Non-pigmented ciliary epithelial cell (primary cell): ENCODE results near the gene TTC39C.

ENCODE experiments used
- DNase-seq: peaks from one replicate; pipeline ENCODE4 v3.0.0-alpha.2; 2010; ENCODE audit warnings: low read depth

Gene TTC39C

DNA sequence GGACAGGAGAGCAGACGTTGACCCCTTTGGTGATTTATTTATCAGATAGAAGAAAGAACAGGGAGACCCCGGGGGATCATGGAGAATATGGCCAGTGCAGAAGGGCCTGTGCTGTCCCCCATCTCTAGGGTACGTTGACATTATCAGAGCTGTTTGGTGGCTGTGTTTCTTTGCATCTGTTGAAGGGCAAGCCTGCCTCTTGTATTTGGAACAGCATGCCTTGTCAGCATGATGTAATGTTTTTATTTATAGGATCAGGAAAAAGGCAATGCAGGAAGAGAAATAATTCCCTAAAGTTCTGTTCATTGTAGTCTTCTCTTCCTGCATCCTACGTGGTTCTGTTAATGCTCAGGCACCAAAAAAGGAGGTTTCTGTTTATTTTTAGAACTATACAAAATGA is 74.5 kb downstream of the TTC39C start:
- DNase-seq, result no peak

DNA sequence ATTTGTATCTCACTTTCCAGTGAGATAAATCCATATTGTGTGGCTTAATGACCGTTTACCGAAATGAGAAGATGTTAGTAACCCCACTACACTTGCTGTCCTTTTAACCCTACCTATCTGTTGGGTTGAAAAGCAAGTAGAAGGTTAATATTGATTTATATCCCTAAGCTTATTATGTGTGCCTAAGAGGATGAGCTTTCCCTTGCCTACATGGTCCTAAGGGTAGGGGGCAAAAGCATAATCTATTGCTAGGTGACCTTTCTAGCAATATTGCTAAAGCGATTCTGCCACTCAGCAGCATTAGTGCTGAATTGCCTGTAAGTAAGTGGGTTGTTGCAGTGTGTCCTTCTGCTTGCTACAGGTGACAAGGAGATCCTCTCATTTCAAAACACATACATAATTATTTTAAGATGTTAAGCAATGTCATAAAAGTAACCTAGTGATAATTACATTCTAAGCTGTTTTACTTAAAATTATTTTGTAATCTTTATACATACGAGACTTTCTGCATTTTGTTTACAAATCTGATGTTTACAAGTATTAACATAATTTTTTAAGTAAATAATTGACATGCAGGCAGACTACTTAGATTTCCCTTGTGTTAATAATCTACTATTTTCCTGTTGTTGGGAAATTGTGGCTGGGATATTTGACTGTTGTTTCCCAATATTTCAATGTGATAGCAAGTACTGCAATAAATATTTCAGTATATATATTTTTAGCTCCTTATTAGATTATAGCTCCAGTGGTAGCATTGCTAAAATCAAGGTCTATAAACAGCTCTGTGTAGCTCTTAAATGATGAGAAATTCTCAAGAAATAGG is 75.2 kb downstream of the TTC39C start:
- DNase-seq, result no peak

DNA sequence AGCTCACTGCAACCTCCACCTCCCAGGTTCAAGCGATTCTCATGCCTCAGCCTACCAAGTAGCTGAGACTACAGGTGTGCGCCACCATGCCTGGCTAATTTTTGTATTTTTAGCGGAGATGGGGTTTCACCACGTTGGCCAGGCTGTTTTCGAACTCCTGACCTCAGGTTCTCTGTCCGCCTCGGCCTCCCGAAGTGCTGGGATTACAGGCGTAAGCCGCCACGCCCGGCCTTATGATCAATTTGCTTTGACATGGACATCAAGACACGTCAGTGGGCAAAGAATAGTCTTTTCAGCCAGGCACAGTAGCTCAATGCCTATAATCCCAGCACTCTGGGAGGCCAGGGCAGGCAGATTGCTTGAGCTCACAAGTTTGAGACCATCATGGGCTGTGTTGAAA is 76.3 kb downstream of the TTC39C start:
- DNase-seq, result no peak

DNA sequence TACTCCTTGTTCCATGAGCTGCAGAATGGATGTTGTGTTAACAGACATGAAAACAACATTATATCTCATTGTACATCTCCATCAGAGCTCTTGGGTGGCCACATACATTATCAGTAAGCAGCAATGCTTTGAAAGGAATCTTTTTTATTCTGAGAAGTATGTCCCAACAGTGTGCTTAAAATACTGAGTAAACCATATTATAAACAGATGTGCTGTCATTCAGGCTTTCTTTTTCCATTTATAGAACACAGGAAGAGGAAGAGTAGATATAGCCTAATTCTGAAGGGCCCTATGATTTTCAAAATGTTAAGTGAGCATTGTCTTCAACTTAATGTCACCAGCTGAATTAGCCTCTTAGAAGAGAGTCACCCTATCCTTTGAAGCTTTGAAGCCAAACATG is 80.0 kb downstream of the TTC39C start:
- DNase-seq, result no peak

DNA sequence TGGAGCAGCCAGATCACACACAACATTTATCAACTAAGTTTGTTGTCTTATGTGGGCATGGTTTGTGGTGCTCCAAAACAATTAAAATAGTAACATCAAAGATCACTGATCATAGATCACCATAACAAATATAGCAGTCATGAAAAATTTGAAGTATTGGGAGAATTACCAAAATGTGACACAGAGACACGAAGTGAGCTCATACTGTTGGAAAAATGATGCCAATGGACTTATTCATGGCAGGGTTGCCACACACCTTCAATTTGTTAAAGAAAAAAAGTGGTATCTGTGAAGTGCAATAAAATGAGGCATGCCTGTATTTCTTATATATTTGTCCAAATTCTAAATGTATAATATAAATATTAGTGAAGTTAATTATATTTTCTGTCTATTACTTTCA is 81.4 kb downstream of the TTC39C start:
- no peak for DNase-seq

DNA sequence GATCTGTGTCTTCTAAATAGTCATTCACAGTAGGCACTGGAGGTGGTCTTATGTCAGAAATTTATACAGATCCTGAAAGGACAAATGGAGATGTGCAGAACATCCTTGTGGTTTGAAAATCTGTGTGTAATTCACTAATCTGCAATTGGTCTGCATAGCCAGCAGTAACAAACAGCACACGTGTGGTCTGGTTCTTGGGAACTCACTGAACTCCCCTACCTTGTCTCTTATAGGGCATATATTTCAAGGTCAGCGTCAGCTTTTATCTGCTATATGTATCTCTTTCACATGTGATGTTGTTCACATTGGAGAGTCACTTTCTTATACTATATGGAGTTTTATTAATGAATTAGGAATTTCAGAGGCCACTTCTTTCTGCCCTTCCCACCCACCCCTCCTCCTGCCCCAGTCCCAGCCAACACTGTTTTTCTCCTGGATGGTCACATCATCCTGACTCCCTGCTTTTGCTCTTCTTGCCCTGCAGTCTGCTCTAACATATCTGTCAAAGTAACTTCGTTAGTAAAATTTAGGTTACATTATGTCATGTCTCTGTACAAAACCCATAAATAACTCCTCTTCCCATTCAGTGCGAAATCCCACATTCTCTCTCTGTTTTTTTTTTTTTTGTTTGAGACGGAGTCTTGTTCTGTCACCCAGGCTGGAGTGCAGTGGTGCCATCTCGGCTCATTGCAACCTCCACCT is 88.9 kb downstream of the TTC39C start:
- DNase-seq, result no peak

DNA sequence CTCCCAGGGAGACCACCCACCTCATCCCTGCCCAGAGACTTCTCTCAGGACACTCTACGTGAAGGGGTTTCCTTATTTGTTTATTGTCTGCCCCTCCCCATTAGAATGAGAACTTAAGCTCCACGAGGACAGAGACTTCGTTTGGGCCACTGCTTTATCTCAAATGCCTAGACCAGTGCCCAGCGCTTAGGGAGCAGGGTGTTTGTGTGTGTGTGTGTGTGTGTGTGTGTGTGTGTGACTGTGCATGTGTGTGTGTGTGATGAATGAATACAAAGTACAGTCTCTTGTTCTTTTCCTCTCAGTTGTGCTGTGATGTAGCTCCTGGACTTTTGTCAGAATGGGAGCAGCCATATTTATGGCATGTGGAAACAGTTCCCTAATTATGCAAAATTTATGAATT is 89.9 kb downstream of the TTC39C start:
- DNase-seq, result no peak

DNA sequence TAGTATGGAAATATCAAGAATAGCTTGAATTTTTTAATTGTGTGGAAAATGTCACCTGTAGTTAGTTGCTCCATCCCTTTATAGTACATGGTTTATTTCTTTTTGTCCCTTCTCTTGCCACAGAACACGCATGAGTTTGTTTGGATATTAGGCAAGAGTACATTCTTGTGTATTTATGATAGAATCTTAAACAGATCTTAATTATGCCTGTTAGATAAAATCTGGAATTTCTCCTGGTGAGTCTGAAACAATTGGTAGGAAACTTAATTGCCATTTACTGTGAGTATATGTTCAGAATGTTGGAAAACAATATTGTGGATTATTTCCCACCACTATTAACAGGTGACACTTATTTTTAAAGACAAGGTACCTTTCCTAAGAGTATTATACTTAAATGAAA is 94.1 kb downstream of the TTC39C start:
- DNase-seq, result no peak

DNA sequence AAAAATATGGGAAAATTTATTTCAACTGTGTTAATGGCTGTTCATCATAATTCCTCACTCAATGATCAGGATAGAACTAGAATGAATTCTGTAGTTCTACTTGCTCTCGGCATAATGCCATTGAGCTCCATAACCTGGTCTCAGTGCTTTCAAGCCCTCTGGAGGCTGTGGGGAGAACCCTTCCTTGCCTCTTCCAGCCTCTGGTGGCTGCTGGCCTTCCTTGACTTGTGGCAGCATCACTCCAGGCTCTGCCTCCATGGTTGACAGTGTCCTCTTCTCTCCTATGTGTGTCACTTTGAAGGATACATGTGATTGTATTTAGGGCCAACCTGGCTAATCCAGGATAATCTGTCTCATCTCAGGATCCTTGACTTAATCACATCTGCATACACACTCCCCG is 97.4 kb downstream of the TTC39C start:
- DNase-seq, result no peak

DNA sequence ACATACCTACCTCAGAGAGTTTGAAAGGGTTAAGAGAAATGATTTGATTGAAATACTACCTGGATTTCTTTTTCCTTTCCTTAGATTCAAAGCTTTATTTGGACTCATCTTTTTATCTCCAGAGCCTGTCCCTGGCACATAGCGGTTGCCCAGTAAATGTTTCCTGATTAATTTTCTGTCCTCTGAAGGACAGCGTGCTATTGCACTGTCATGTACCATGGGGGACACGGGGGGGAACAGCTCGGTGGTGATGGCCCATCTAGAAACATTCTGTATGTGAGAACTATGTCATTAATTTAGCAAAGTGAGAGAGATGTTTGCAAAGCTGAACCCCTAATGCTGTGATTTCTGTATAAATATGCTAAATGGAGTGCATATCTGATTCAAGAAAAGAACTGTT is 97.9 kb downstream of the TTC39C start:
- DNase-seq, result no peak

DNA sequence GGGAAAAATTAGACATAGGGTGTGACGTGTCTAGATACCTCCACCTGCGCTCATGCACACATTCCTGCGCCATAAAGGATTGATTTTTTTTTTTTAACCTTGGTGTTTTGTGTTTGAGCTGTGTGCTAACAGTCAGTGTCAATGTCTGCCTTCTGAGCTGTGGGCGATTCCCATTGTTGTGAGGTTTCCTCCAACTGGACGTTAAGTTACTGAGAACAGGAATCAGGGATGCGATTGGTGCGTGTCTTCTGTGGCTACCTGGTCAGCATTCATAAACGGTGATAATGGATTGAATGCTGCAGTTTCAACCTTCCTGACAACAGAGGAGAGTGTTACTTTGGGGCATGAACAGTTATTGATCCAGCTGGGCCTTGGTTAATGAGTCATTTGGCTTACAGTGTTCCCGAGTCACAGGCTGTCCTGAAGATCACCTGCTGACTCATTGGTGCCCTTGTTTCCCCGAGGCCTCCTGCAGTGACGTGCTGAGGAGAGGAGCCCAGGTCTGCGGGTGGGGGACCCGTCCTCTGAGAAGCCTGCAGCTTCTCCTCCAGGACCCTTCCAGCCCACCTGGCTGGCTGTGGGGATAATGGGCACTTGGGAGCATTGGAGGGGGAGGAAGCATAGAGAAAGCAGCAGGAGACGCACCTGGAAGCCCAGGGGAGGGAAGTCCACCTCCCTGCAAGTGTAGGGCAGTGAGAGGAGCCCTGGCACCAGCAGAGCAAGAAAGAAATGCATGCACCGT is 98.5 kb downstream of the TTC39C start:
- no peak for DNase-seq

DNA sequence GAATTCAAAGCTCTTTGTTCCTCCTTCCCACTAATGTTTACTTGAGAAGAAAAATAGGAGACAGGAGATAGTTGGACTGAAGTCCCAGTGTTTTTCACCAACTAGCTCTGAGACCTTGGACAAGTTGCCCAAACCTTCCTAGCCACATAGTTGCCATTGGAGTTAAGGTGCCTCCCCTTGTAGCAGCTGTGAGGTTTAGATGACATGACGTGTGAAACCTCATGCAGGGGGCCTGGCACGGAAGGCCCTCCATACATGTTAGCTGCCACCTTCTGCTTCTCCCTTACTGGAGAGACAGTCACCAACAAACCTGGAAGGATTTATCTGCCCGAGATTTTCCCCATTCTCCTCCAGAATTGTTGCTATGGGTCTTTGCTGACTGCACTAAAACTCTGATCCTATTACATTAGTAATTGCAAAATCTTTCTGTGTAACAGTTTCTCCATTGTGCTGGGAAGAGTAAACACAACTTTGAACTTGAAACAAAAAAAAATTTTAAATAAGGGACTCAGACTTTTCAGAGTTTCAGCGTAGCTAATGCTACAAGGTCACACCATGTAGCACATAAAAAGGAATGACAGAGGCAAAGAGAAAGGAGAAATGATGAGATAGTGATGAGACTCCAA is 100.5 kb downstream of the TTC39C start:
- DNase-seq, result no peak

DNA sequence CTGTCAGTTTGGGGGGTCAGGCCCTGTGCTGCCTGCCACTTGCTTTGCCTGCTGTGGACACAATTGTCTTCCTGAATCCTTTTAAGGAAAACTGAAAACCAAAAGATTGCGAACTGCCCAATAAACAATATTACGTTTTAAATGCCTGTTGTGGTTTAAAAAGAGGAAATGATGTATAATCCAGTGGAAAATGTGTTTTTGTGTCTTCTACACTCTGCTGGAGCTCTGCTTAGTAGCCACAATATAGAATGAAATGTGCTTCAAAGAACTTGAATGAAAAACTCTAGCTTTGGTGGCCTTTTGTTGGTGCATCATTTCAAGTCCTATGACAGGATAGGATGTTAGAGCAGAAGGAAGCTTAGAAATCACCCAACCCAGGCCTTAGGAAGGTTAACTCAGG is 101.1 kb downstream of the TTC39C start:
- no peak for DNase-seq

DNA sequence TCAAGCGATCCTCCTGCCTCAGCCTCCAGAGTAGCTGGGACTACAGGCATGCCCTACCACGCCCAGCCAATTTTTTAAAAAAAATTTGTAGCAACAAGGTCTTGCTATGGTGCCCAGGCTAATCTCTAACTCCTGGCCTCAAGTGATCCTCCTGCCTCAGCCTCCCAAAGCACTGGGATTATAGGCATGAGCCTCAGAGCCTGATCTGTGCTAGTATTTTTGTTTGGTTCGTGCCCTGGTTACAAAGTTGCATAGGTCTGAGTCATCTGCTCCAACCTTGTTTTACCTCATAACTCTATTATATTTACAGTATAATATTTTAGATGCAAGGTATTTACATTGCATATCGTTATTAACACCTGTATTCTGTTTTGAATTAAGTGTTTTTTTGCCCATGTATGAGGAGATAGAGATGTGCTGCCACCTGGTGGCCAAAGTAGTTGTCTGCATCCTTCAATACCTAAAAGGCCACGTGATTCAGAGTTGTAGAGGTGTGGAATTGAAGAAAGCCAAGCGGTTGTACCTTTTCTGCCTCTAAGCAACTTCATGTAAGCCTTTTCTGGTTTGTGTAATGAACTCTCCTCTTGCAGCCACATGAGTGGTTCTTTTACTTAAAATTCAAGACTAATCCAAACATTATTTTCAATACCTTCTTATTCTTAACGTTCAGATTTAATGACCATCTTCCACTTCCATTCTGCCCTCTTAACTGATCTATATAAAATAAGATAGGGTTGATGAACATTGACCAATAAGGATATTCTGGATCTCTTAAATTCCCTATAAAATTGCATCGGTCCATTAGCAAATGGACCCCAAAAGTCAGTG is 104.4 kb downstream of the TTC39C start:
- no peak for DNase-seq

DNA sequence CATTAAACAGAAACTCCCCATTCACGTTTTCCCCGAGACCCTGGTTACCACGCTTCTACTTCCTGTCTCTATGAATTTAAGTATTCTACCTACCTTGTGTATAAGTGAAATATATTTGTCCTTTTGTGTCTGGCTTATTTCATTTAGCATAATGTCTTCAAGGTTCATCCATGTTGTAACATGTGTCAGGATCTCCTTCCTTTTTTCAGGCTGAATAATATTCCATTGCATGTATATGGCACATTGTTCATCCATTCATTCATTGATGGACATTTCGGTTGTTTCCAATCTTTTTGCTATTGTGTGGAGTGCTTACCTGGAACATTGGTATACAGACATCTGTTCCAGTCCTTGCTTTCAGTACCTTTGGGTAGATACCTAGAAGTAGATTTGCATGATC is 106.1 kb downstream of the TTC39C start:
- DNase-seq, result no peak

DNA sequence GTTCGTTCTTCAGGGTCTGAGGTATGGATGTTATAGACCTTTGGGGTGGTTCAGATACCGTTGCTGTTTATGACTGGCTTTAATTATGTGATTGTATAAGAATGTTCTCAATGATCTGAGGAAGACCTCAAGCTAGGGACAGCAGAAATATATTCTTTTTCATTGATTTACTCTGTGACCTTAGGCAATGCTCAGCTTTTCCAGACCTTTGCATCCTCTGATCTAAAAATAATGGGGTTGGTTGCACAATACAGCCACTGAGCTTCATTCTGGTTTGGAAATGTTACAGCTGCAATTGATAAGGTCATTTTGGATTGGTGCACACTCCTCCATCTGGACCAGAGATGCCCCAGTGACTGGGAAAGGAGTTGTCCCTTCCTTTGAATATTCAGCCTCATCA is 107.1 kb downstream of the TTC39C start:
- no peak for DNase-seq

DNA sequence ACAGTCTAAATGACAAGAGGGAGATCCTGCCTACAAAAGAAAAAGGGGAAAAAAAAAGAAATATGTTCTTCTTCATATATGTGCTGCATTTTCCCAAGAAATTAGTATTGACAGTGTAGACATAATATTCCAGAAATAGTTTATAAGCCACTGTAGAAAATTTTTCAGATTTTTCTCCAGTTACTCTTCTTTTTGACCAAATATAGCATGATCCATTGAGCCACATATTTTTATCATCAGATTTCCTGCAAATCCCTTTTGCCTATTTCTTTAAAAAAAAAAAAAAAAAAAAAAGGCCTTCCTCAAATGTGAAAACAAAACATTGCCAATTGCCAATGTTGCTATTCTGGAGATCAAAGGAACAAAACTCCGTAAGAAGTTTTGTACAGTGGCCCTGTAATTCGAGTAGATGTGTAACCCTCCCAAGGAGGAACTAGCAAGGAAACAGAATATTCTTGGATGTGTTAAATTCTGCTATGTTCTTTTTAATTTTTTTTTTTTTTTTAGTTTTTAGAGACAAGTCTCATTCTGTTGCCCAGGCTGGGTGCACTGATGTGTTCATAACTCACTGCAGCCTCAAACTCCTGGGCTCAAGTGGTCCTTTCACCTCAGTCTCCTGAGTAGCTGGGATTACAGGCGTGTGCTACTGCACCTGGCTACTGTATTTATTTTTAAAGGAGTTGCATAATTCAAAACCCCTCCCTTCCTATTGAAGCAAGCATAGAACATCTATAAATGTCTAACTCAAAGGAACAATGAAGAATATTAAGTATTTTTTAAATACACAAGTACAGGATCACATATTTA is 111.8 kb downstream of the TTC39C start:
- no peak for DNase-seq

DNA sequence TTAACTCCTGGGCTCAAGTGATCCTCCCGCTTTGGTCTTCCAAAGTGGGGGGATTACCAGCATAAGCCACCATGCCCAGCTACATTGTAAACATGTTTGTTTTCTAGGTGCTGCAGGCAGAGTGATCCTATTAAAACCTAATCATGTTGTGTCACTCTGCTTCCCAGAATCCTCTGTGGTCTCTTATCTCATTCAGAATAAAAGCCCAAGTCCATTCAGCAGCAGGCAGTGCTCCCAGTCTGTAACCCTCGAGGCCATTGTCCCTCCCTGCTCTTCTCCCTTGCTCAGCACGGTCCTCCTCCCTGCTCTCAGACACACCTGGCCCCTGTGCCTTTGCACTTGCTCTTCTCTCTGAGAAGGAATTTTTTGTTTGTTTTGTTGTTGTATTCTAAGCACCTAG is 113.2 kb downstream of the TTC39C start:
- DNase-seq, result no peak

DNA sequence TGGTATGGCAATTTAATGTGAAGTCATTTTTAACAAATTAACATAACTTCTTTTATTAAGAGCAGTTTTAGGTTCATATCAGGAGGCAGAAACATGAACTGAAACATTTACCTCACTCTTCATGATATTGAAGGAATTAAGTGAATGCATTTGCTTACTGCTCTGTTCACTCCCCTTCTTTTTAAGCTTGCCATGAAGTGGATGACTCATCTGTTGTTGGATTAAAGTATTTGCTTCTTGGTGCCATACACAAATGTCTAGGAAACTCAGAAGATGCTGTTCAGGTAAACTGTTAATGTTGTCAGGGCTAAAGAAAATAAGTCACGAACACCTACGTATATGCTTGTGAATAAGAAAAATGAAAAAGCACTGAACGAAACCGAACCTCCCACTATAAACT is 114.1 kb downstream of the TTC39C start:
- DNase-seq, result no peak

DNA sequence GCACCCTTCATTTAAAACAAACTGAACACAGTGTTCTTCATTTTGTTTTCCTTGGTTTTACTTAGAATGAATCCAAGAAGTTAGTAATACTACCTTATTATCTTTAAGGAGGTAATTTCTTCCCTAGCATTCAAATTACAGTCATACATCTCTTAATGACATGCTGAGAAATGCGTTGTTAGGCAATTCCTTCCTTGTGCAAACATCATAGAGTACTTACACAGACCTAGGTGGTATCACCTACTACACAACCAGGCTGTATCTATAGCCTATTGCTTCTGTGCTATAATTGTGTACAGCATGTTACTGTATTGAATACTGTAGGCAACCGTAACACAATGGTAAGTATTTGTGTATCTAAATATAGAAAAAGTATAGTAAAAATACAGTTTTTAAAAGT is 115.9 kb downstream of the TTC39C start:
- no peak for DNase-seq

DNA sequence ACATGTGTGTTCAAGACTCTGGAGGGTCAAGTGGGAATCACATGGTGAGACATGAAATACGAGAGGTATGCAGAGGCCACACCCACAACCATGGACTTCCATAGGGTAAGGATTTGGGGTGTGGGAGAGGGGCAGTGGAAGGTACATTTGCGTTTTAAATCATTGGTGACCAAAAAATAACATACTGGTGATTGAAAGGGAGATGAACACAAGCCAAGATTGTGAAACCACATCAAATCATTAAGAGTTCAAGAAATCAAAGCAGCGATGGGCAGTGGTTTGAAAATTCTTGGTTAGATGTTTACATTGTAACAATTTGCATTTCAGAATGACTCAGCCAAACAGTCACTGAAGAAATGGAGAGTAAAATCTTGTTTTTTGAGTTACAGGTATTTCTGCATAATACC is 122.4 kb downstream of the TTC39C start:
- DNase-seq, result no peak
